K562 (cell line): Measurements from ENCODE around the gene MBNL1. TPM values are rescaled to one million over a fixed set of nuclear protein-coding genes. Genes with fewer than 3 reads are reported as not detected.

ENCODE experiments used
- EWSR1 ChIP-seq: fragments of 450-650 bp; IDR thresholded peaks from 2 replicates; pipeline ENCODE4 v1.6.1; 2018; ENCODE audit warnings: borderline replicate concordance, mild to moderate bottlenecking, low read depth, moderate library complexity; ENCODE audit not compliant: partially characterized antibody
- HDAC1 ChIP-seq, 2 experiments: fragments of 450-650 bp; IDR thresholded peaks; 2 replicates each; pipeline ENCODE4 v1.6.1; 2016 to 2017; ENCODE audit warnings: inconsistent platforms in 1 of 2, mild to moderate bottlenecking in 1 of 2, moderate library complexity in 1 of 2
- MEIS2 ChIP-seq: fragments of 450-650 bp; IDR thresholded peaks from 2 replicates; pipeline ENCODE4 v1.6.1; 2014; ENCODE audit warnings: mild to moderate bottlenecking; ENCODE audit not compliant: partially characterized antibody
- MIER1 ChIP-seq: fragments of 450-650 bp; IDR thresholded peaks from 2 replicates; pipeline ENCODE4 v1.6.1; 2016; ENCODE audit warnings: antibody characterized with exemption, mild to moderate bottlenecking, low read depth
- NONO ChIP-seq, 2 experiments: fragments of 200-400 bp in 1 of 2; fragments of 450-650 bp in 1 of 2; formaldehyde crosslinking in 1 of 2; IDR thresholded peaks; 2 replicates each; pipeline ENCODE4 v1.6.1; 2017; ENCODE audit warnings: low read depth in 2 of 2, mild to moderate bottlenecking in 2 of 2, moderate library complexity in 2 of 2, low read length in 1 of 2
- RB1 ChIP-seq: fragments of 450-650 bp; IDR thresholded peaks from 2 replicates; pipeline ENCODE4 v1.6.1; 2017; ENCODE audit warnings: low read depth, mild to moderate bottlenecking
- SUPT5H ChIP-seq: fragments of 450-650 bp; IDR thresholded peaks from 2 replicates; pipeline ENCODE4 v1.6.1; 2016
- TARDBP ChIP-seq: fragments of 450-650 bp; IDR thresholded peaks from 2 replicates; pipeline ENCODE4 v1.6.1; 2016
- ZZZ3 ChIP-seq: fragments of 450-650 bp; IDR thresholded peaks from 2 replicates; pipeline ENCODE4 v1.6.1; 2016; ENCODE audit warnings: antibody characterized with exemption, mild to moderate bottlenecking, moderate library complexity
- polyA plus RNA-seq, 8 experiments: library from polyadenylated mRNA; depleted of rRNA in 4 of 8; stranded (reverse) in 5 of 8; unstranded in 3 of 8; fragments of >200 nt; fragmentation: Nextera tagmentation in 2 of 8; fragmentation: Illumina TruSeq in 1 of 8; extraction: Ambion mirVana in 2 of 8; extraction: Trizol in 1 of 8; gene quantifications; 2 replicates each; pipeline versions ENCODE4 v1.2.1 to v1.2.3, GENCODE V29; 2011 to 2014; ENCODE audit warnings: inconsistent platforms in 1 of 8, missing spikeins in 1 of 8
- total RNA-seq, 7 experiments: library from RNA; depleted of rRNA in 6 of 7; stranded (reverse); fragments of >200 nt in 6 of 7; fragmentation: Illumina TruSeq in 2 of 7; extraction: Trizol in 2 of 7; gene quantifications; 2 replicates each; pipeline versions ENCODE4 v1.2.1 to v1.2.3, GENCODE V29; 2011 to 2021; ENCODE audit warnings: low replicate concordance in 1 of 7
- TF ChIP-seq, protein P1 (sequence below), 2 experiments: IDR thresholded peaks; 2 replicates each; pipeline ENCODE4 v1.6.1; 2012; ENCODE audit warnings: improper control_type of control experiment in 2 of 2, low read depth in 2 of 2, low read length in 2 of 2, borderline replicate concordance in 1 of 2
- TF ChIP-seq, protein P2 (sequence below), 2 experiments: fragments of 450-650 bp; formaldehyde crosslinking in 1 of 2; IDR thresholded peaks; 2 replicates each; pipeline versions ENCODE4 v1.4.0 to v1.6.1; 2014 to 2020; ENCODE audit warnings: mild to moderate bottlenecking in 2 of 2, borderline replicate concordance in 1 of 2, low read depth in 1 of 2
- TF ChIP-seq, protein P3 (sequence below): fragments of 450-650 bp; IDR thresholded peaks from 2 replicates; pipeline ENCODE4 v1.6.1; 2016; ENCODE audit warnings: borderline replicate concordance
- TF ChIP-seq, protein P4 (sequence below): fragments of 250-450 bp; sonication (Bioruptor Pico); IDR thresholded peaks from 2 replicates; pipeline ENCODE4 v1.9.0; 2021; ENCODE audit warnings: mild to moderate bottlenecking

The MBNL1 gene
- total and polyA plus RNA-seq, 9 of the 15 experiments (the other 6 are each of a cell fraction or from before 2014, with no cell fraction given): 70.3 to 243 (median 220) TPM

DNA sequence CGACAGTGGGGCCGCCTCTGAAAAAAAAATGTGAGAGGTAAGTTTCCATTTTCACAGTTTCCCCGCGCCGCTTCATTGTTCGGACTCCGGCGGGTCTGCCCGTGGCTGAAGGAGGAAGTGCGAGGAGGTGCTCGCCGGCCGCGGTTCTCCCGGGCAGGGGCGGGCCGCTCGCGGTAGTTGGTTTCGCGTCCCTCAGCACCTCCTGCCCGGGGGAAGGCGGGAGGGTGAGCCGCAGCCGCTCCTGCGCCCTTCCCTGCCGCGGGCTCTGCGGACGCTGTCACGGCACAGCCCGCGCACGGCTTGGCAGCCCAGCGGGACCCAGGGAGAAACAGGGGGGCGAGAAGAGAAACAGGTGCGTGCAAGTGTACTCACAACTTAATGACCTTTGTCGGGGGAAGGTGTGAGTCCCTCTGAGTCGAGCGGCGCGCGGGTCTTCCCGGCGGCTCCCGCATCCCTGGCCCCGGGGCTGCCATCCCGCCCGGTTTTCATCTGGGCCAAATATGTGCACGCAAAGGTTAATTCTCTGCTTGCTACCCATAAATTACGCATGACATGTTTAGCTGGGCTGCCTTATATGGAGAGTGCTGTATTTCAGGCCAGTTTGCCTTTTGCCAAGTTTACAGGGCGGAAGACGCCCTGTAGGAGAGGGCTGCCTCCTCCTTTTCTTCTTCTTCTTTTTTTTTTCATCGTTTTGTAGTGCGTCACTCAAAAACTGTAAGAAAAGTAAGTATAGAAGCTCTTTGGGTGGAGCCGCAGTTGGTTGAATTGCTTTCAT lies 514 bp downstream of the MBNL1 start (continued):
- TF ChIP-seq, protein P1, sequence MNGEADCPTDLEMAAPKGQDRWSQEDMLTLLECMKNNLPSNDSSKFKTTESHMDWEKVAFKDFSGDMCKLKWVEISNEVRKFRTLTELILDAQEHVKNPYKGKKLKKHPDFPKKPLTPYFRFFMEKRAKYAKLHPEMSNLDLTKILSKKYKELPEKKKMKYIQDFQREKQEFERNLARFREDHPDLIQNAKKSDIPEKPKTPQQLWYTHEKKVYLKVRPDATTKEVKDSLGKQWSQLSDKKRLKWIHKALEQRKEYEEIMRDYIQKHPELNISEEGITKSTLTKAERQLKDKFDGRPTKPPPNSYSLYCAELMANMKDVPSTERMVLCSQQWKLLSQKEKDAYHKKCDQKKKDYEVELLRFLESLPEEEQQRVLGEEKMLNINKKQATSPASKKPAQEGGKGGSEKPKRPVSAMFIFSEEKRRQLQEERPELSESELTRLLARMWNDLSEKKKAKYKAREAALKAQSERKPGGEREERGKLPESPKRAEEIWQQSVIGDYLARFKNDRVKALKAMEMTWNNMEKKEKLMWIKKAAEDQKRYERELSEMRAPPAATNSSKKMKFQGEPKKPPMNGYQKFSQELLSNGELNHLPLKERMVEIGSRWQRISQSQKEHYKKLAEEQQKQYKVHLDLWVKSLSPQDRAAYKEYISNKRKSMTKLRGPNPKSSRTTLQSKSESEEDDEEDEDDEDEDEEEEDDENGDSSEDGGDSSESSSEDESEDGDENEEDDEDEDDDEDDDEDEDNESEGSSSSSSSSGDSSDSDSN (IDR thresholded peaks at IDR 0.05; ENCODE audit: borderline replicate concordance in 1 of 2, low read depth in 2 of 2, low read length in 2 of 2): peak; percentile 38 to 83; a peak in 3 of 4 replicates
- 0 out of 4 replicates have a peak, but pooled peaks of 1 of the 2 experiments have one; percentile 21 for TF ChIP-seq NONO (IDR thresholded peaks at IDR 0.05; ENCODE audit: low read depth in 2 of 2, low read length in 1 of 2)
- no peak for TF ChIP-seq ZZZ3
- peak in 1 of 2 experiments; percentile 10; a peak in 1 of 4 replicates for TF ChIP-seq HDAC1 (IDR thresholded peaks at IDR 0.05)
- TF ChIP-seq, protein P2, sequence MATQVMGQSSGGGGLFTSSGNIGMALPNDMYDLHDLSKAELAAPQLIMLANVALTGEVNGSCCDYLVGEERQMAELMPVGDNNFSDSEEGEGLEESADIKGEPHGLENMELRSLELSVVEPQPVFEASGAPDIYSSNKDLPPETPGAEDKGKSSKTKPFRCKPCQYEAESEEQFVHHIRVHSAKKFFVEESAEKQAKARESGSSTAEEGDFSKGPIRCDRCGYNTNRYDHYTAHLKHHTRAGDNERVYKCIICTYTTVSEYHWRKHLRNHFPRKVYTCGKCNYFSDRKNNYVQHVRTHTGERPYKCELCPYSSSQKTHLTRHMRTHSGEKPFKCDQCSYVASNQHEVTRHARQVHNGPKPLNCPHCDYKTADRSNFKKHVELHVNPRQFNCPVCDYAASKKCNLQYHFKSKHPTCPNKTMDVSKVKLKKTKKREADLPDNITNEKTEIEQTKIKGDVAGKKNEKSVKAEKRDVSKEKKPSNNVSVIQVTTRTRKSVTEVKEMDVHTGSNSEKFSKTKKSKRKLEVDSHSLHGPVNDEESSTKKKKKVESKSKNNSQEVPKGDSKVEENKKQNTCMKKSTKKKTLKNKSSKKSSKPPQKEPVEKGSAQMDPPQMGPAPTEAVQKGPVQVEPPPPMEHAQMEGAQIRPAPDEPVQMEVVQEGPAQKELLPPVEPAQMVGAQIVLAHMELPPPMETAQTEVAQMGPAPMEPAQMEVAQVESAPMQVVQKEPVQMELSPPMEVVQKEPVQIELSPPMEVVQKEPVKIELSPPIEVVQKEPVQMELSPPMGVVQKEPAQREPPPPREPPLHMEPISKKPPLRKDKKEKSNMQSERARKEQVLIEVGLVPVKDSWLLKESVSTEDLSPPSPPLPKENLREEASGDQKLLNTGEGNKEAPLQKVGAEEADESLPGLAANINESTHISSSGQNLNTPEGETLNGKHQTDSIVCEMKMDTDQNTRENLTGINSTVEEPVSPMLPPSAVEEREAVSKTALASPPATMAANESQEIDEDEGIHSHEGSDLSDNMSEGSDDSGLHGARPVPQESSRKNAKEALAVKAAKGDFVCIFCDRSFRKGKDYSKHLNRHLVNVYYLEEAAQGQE (IDR thresholded peaks at IDR 0.05; ENCODE audit: borderline replicate concordance): no peak
- TF ChIP-seq, protein P2 (CRISPR knock-in tag; IDR thresholded peaks at IDR 0.05; ENCODE audit: low read depth): peak; percentile 30; the same call in 1 of the 2 replicates
- no peak for TF ChIP-seq MIER1
- no peak for TF ChIP-seq TARDBP
- TF ChIP-seq, protein P3, sequence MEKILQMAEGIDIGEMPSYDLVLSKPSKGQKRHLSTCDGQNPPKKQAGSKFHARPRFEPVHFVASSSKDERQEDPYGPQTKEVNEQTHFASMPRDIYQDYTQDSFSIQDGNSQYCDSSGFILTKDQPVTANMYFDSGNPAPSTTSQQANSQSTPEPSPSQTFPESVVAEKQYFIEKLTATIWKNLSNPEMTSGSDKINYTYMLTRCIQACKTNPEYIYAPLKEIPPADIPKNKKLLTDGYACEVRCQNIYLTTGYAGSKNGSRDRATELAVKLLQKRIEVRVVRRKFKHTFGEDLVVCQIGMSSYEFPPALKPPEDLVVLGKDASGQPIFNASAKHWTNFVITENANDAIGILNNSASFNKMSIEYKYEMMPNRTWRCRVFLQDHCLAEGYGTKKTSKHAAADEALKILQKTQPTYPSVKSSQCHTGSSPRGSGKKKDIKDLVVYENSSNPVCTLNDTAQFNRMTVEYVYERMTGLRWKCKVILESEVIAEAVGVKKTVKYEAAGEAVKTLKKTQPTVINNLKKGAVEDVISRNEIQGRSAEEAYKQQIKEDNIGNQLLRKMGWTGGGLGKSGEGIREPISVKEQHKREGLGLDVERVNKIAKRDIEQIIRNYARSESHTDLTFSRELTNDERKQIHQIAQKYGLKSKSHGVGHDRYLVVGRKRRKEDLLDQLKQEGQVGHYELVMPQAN: peak; percentile 38; the same call in 1 of the 2 replicates
- TF ChIP-seq, protein P4, sequence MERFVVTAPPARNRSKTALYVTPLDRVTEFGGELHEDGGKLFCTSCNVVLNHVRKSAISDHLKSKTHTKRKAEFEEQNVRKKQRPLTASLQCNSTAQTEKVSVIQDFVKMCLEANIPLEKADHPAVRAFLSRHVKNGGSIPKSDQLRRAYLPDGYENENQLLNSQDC: no peak
- TF ChIP-seq RB1: no peak
- TF ChIP-seq SUPT5H: peak; percentile 28; the same call in 1 of the 2 replicates
- no peak for TF ChIP-seq EWSR1
- TF ChIP-seq MEIS2: peak; percentile 95
